NCI-H526 (cell line): ENCODE measurements around the gene EPHA5.
A peak's percentile ranks its signal among the peaks of the same experiment; 100 is the strongest.

ENCODE experiments used
- DNase-seq, 2 experiments: peaks; one replicate each; lab custom pipeline; 2025; lab: John Stamatoyannopoulos, UW

The EPHA5 gene

GRCh38 chr4:65670331-65671031, at the start of gene EPHA5:
Gene EPHA5 (minus strand): TSS chr4:65670489. CDS start chr4:65669742, 747 bp downstream.
- peak; percentile 37 to 90 for DNase-seq

GRCh38 chr4:65719635-65720034, 49.3 kb upstream of the EPHA5 start:
- DNase-seq = no peak

GRCh38 chr4:65698631-65699030, 28.3 kb upstream of the EPHA5 start:
- no peak for DNase-seq

- DNase-seq = no peak
These were observed 26.1 kb upstream of the EPHA5 start for GRCh38 chr4:65696436-65696835.

GRCh38 chr4:65671372-65671771, 1.1 kb upstream of the EPHA5 start:
- no peak for DNase-seq

- no peak for DNase-seq
These were observed 314 bp downstream of the EPHA5 start for GRCh38 chr4:65670020-65670330.

- DNase-seq = peak in 1 of 2 experiments; percentile 31
These were observed 924 bp downstream of the EPHA5 start for GRCh38 chr4:65669111-65670019.

- peak in 1 of 2 experiments; percentile 27 for DNase-seq
These were observed 1.8 kb downstream of the EPHA5 start for GRCh38 chr4:65668201-65669089.

- DNase-seq = no peak
These were observed 2.7 kb downstream of the EPHA5 start for GRCh38 chr4:65667506-65668041.

GRCh38 chr4:65665771-65666523, 4.3 kb downstream of the EPHA5 start:
- no peak for DNase-seq

GRCh38 chr4:65661471-65661870, 8.8 kb downstream of the EPHA5 start:
- no peak for DNase-seq

GRCh38 chr4:65658117-65658516, 12.2 kb downstream of the EPHA5 start:
- no peak for DNase-seq

GRCh38 chr4:65656008-65656407, 14.3 kb downstream of the EPHA5 start:
- no peak for DNase-seq

GRCh38 chr4:65654976-65655375, 15.3 kb downstream of the EPHA5 start:
- no peak for DNase-seq

GRCh38 chr4:65653740-65654361, 16.4 kb downstream of the EPHA5 start:
- DNase-seq = no peak

- no peak for DNase-seq
These were observed 18.5 kb downstream of the EPHA5 start for GRCh38 chr4:65651751-65652150.

- DNase-seq = no peak
These were observed 19.3 kb downstream of the EPHA5 start for GRCh38 chr4:65651031-65651430.

GRCh38 chr4:65646136-65646535, 24.2 kb downstream of the EPHA5 start:
- DNase-seq = no peak

- no peak for DNase-seq
These were observed 25.1 kb downstream of the EPHA5 start for GRCh38 chr4:65645185-65645584.

- DNase-seq = no peak
These were observed 35.1 kb downstream of the EPHA5 start for GRCh38 chr4:65635051-65635821.
